Renal pelvis (tissue), 4 donors: ENCODE measurements around the gene CACNA1G. TPM values are rescaled to one million over a fixed set of nuclear protein-coding genes. Genes with fewer than 3 reads are reported as not detected.

ENCODE experiments used
- DNase-seq: peaks from one replicate; pipeline ENCODE4 v3.0.0-alpha.2; 2013
- polyA plus RNA-seq, 3 donors: library from polyadenylated mRNA; unstranded; fragments of 120-200 nt; gene quantifications; one replicate each; pipeline ENCODE4 v1.2.1, GENCODE V29; 2013; ENCODE audit not compliant: insufficient read length in 3 of 3

The CACNA1G gene
- polyA plus RNA-seq, 3 donors = 6.3 to 8.1 (median 7.7) TPM

- no peak for DNase-seq
Measured at GRCh38 chr17:50533185-50533584, 27.3 kb upstream of the CACNA1G start.

GRCh38 chr17:50533720-50534148 is 26.8 kb upstream of the CACNA1G start:
- peak; percentile 71 for DNase-seq

- DNase-seq = no peak
Measured at GRCh38 chr17:50534222-50534978, 26.1 kb upstream of the CACNA1G start.

GRCh38 chr17:50534979-50535326 is 25.6 kb upstream of the CACNA1G start:
- no peak for DNase-seq

- DNase-seq = no peak
Measured at GRCh38 chr17:50535407-50535806, 25.1 kb upstream of the CACNA1G start.

- DNase-seq = no peak
Measured at GRCh38 chr17:50536683-50537646, 23.6 kb upstream of the CACNA1G start.

- no peak for DNase-seq
Measured at GRCh38 chr17:50537721-50538548, 22.6 kb upstream of the CACNA1G start.

- no peak for DNase-seq
Measured at GRCh38 chr17:50538549-50539410, 21.7 kb upstream of the CACNA1G start.

GRCh38 chr17:50539762-50540559 is 20.6 kb upstream of the CACNA1G start:
- DNase-seq = no peak

GRCh38 chr17:50540560-50541401 is 19.7 kb upstream of the CACNA1G start:
- no peak for DNase-seq

- DNase-seq = no peak
Measured at GRCh38 chr17:50541402-50541715, 19.2 kb upstream of the CACNA1G start.

GRCh38 chr17:50541716-50542688 is 18.5 kb upstream of the CACNA1G start:
- DNase-seq = peak; percentile 87

GRCh38 chr17:50542795-50543774 is 17.4 kb upstream of the CACNA1G start:
- DNase-seq = no peak

- no peak for DNase-seq
Measured at GRCh38 chr17:50544516-50544915, 16.0 kb upstream of the CACNA1G start.

GRCh38 chr17:50545311-50545710 is 15.2 kb upstream of the CACNA1G start:
- DNase-seq = no peak

- no peak for DNase-seq
Measured at GRCh38 chr17:50546701-50547034, 13.8 kb upstream of the CACNA1G start.
